ENCODE data around the gene QKI.

Gene QKI

GRCh38 chr6:163605385-163606097 is 191.0 kb downstream of the QKI start:
- ATAC-seq (replicated peaks) (no peak), DNase-seq (no peak)
- no peaks in the 10 kb centered on the region for H3K9me3 Mint-ChIP-seq
- no peak overlapping the region for H3K4me3 Mint-ChIP-seq
- H3K4me1 Mint-ChIP-seq (ENCODE audit: low read depth in 2 of 2), result peaks cover 0 to 4% of the 10 kb centered on the region in 2 donors
- H3K27ac Mint-ChIP-seq, result no peak overlapping the region
- peaks cover 0 to 21% of the 10 kb centered on the region in 2 donors for H3K27me3 Mint-ChIP-seq
- H3K36me3 Mint-ChIP-seq (ENCODE audit: insufficient read depth), result no peaks in the 10 kb centered on the region

DNA sequence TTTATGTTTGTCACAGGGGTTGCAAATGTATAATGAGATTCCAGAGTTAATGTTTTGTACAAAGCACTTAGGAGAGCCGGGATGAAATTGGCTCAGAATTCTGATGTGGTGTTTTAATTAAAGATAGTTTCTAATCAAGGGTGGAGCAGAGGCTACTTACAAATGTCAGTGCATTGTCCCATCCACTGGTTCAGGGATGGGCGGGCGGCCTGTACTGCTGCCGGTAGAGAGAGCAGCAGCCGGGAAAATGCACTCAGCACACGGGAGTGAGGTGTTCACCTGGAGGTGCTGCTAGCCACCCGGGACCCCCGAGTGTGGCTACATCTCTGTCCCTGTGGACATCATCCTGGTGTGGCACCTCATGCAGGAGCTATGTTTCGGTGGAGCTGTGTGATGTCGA is 193.3 kb downstream of the QKI start:
- H3K27me3 Mint-ChIP-seq, result peaks cover 4 to 21% of the 10 kb centered on the region in 2 donors
- H3K4me1 Mint-ChIP-seq (ENCODE audit: low read depth in 2 of 2), result peaks cover 0 to 4% of the 10 kb centered on the region in 2 donors
- ATAC-seq (replicated peaks) (no peak), DNase-seq (no peak)
- no peak overlapping the region for H3K27ac Mint-ChIP-seq
- no peaks in the 10 kb centered on the region for H3K9me3 Mint-ChIP-seq
- no peaks in the 10 kb centered on the region for H3K36me3 Mint-ChIP-seq (ENCODE audit: insufficient read depth)
- no peak overlapping the region for H3K4me3 Mint-ChIP-seq

- Mint-ChIP-seq H3K4me3 (peak overlapping the region in 1 of 2 donors; percentile 39), H3K4me1 (ENCODE audit: low read depth in 2 of 2) (peaks cover 0 to 4% of the 10 kb centered on the region in 2 donors), H3K36me3 (ENCODE audit: insufficient read depth) (no peaks in the 10 kb centered on the region), H3K27ac (no peak overlapping the region), H3K9me3 (no peaks in the 10 kb centered on the region), H3K27me3 (peaks cover 5 to 21% of the 10 kb centered on the region in 2 donors)
- DNase-seq (no peak), ATAC-seq (replicated peaks) (no peak)
Observed at GRCh38 chr6:163608204-163608644, 193.7 kb downstream of the QKI start.

- Mint-ChIP-seq H3K36me3 (ENCODE audit: insufficient read depth) (no peaks in the 10 kb centered on the region), H3K27ac (no peak overlapping the region), H3K9me3 (no peaks in the 10 kb centered on the region), H3K4me3 (no peak overlapping the region), H3K4me1 (ENCODE audit: low read depth in 2 of 2) (peaks cover 0 to 6% of the 10 kb centered on the region in 2 donors), H3K27me3 (peaks cover 0 to 11% of the 10 kb centered on the region in 2 donors)
- ATAC-seq (replicated peaks), result no peak
- no peak for DNase-seq
Observed at GRCh38 chr6:163612200-163612599, 197.7 kb downstream of the QKI start.

- Mint-ChIP-seq H3K27me3 (peaks cover 0 to 11% of the 10 kb centered on the region in 2 donors), H3K27ac (no peak overlapping the region), H3K4me3 (no peak overlapping the region), H3K9me3 (no peaks in the 10 kb centered on the region), H3K4me1 (ENCODE audit: low read depth in 2 of 2) (peaks cover 0 to 6% of the 10 kb centered on the region in 2 donors), H3K36me3 (ENCODE audit: insufficient read depth) (no peaks in the 10 kb centered on the region)
- no peak for DNase-seq
- ATAC-seq (replicated peaks), result no peak
Observed at GRCh38 chr6:163613025-163613424, 198.5 kb downstream of the QKI start.

GRCh38 chr6:163613668-163614067 is 199.2 kb downstream of the QKI start:
- Mint-ChIP-seq H3K4me1 (ENCODE audit: low read depth in 2 of 2) (peaks cover 0 to 2% of the 10 kb centered on the region in 2 donors), H3K27me3 (peaks cover 0 to 11% of the 10 kb centered on the region in 2 donors), H3K36me3 (ENCODE audit: insufficient read depth) (no peaks in the 10 kb centered on the region), H3K27ac (no peak overlapping the region), H3K9me3 (no peaks in the 10 kb centered on the region), H3K4me3 (no peak overlapping the region)
- DNase-seq (no peak), ATAC-seq (replicated peaks) (no peak)

GRCh38 chr6:163616452-163616851 is 201.9 kb downstream of the QKI start:
- H3K9me3 Mint-ChIP-seq, result no peaks in the 10 kb centered on the region
- H3K4me1 Mint-ChIP-seq (ENCODE audit: low read depth in 2 of 2), result peaks cover 0 to 2% of the 10 kb centered on the region in 2 donors
- ATAC-seq (replicated peaks) (no peak), DNase-seq (no peak)
- no peak overlapping the region for H3K27ac Mint-ChIP-seq
- H3K36me3 Mint-ChIP-seq (ENCODE audit: insufficient read depth), result no peaks in the 10 kb centered on the region
- no peak overlapping the region for H3K4me3 Mint-ChIP-seq
- H3K27me3 Mint-ChIP-seq, result peaks cover 0 to 11% of the 10 kb centered on the region in 2 donors

GRCh38 chr6:163617549-163617948 is 203.0 kb downstream of the QKI start:
- Mint-ChIP-seq H3K27ac (no peak overlapping the region), H3K4me1 (ENCODE audit: low read depth in 2 of 2) (peaks cover 0 to 2% of the 10 kb centered on the region in 2 donors), H3K4me3 (no peak overlapping the region), H3K36me3 (ENCODE audit: insufficient read depth) (no peaks in the 10 kb centered on the region), H3K9me3 (no peaks in the 10 kb centered on the region), H3K27me3 (peaks cover 0 to 10% of the 10 kb centered on the region in 2 donors)
- ATAC-seq (replicated peaks) (no peak), DNase-seq (no peak)

- Mint-ChIP-seq H3K27ac (peak overlapping the region in 1 of 2 donors; percentile 10), H3K4me1 (ENCODE audit: low read depth in 2 of 2) (peaks cover 0 to 2% of the 10 kb centered on the region in 2 donors), H3K36me3 (ENCODE audit: insufficient read depth) (no peaks in the 10 kb centered on the region), H3K9me3 (no peaks in the 10 kb centered on the region), H3K4me3 (no peak overlapping the region), H3K27me3 (no peaks in the 10 kb centered on the region)
- no peak for ATAC-seq (replicated peaks)
- DNase-seq, result no peak
Observed at GRCh38 chr6:163620101-163620500, 205.6 kb downstream of the QKI start.

DNA sequence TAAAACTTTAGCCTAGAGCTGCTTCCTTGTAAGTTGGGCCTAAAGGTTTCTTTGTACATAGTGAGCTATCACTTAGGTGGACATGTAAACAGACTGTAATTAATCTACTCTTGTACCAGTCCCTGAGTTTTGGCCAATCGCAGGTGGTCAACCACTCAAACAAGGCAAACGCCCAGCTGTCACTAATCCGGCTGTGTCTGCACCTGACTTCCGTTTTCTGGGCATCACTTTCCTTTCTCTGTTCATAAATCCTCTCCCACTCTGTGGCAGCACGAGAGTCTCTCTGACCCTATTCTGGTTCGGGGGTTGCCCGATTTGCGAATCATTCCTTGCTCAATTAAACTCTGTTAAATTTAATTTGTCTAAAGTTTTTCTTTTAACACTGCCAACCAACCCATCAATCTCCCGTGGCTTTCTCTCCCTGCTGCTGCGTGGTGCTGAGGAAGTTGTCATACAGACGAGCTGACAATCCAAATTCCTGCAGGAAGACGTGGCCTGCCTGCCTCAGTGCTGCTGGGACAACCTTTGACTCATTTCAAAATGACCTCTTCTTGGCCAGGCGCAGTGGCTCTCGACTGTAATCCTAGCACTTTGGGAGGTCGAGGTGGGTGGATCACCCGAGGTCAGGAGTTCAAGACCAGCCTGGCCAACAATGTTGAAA is 206.3 kb downstream of the QKI start:
- H3K4me1 Mint-ChIP-seq (ENCODE audit: low read depth in 2 of 2), result peaks cover 0 to 2% of the 10 kb centered on the region in 2 donors
- H3K27ac Mint-ChIP-seq, result peak overlapping the region in 1 of 2 donors; percentile 10
- H3K27me3 Mint-ChIP-seq, result no peaks in the 10 kb centered on the region
- ATAC-seq (replicated peaks), result no peak
- no peaks in the 10 kb centered on the region for H3K9me3 Mint-ChIP-seq
- H3K4me3 Mint-ChIP-seq, result no peak overlapping the region
- no peak for DNase-seq
- H3K36me3 Mint-ChIP-seq (ENCODE audit: insufficient read depth), result no peaks in the 10 kb centered on the region

DNA sequence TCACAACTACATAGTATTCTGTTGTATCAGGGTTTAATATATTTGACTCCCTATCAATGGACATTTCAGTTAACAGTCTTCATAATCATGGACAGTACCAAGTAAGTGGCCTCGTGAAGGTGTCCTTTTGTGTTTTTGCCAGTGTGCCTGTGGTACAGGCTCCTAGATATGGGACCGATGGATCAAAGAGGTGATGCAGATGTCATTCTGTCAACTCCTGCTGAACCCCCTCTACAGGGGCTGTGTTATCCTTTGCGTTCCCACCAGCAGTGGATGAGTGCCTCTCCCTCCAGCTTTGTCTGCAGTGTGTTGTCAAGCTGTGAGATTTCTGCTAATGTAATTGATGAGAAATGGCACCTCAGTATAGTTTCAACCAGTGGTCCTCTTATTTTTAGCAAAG is 210.7 kb downstream of the QKI start:
- Mint-ChIP-seq H3K27me3 (peaks cover 0 to 24% of the 10 kb centered on the region in 2 donors), H3K4me3 (no peak overlapping the region), H3K4me1 (ENCODE audit: low read depth in 2 of 2) (no peaks in the 10 kb centered on the region), H3K9me3 (no peaks in the 10 kb centered on the region), H3K36me3 (ENCODE audit: insufficient read depth) (peaks cover 3% of the 10 kb centered on the region), H3K27ac (no peak overlapping the region)
- DNase-seq (no peak), ATAC-seq (replicated peaks) (no peak)

DNA sequence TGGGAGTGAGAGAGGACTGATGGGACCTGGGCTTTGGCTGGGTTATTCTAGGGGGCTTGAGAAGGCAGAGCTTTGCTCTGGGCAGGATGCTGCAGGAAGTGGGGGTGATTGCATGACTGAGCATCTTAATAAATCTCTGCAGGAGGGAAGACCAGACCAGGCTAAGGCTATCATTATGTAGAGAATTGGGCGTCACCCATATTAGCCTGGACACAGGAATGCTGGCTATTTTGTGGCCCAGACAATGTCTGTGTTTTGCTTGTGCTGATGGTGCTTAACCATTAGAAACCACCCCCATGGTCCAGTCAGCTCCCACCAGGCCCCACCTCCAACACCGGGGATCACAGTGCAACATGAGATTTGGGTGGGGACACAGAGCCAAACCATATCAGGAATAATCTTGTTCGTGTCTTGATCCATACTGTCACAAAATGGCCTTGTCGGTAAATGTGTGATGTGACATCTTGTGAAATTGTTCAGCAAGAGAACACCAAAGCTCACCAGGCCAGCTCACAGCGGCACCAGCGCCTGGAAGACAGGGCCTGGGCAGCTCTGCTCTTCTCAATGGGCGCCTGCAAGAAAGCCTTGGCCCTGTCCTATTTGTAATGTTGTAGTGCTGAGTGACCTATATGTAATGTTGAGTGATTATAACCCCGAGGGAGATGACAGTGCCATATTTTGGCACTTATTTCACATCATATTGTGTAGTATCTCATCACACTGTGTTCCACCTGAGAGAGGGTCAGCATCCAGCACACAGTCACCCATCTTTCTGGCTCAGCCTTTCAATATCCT is 211.8 kb downstream of the QKI start:
- H3K27me3 Mint-ChIP-seq, result peaks cover 0 to 25% of the 10 kb centered on the region in 2 donors
- peaks cover 4% of the 10 kb centered on the region for H3K36me3 Mint-ChIP-seq (ENCODE audit: insufficient read depth)
- H3K27ac Mint-ChIP-seq, result no peak overlapping the region
- DNase-seq (no peak), ATAC-seq (replicated peaks) (no peak)
- no peaks in the 10 kb centered on the region for H3K9me3 Mint-ChIP-seq
- H3K4me1 Mint-ChIP-seq (ENCODE audit: low read depth in 2 of 2), result no peaks in the 10 kb centered on the region
- H3K4me3 Mint-ChIP-seq, result no peak overlapping the region

- ATAC-seq (replicated peaks), result no peak
- Mint-ChIP-seq H3K4me3 (no peak overlapping the region), H3K36me3 (ENCODE audit: insufficient read depth) (peaks cover 4% of the 10 kb centered on the region), H3K27me3 (peaks cover 3 to 34% of the 10 kb centered on the region in 2 donors), H3K9me3 (no peaks in the 10 kb centered on the region), H3K4me1 (ENCODE audit: low read depth in 2 of 2) (no peaks in the 10 kb centered on the region), H3K27ac (no peak overlapping the region)
- no peak for DNase-seq
Observed at GRCh38 chr6:163627274-163628062, 212.9 kb downstream of the QKI start.

Data from effector memory CD8-positive, alpha-beta T cell (primary cell).